Neural cell (in vitro differentiated cells): ENCODE data around the gene ILDR2. TPM values are rescaled to one million over a fixed set of nuclear protein-coding genes. Genes with fewer than 3 reads are reported as not detected.

Experiments used
- H2AFZ ChIP-seq: fragments of 200-600, 300-800 bp; sonication (generic), shearing (Covaris generic); 2 replicates; pipeline ENCODE4 v1.6.0; 2014; ENCODE audit warnings: low read depth, mild to moderate bottlenecking, antibody characterized with exemption, low read length, moderate library complexity
- H3F3A ChIP-seq: fragments of 200-600 bp; shearing (Covaris generic); 2 replicates; pipeline ENCODE4 v1.6.1; 2016; ENCODE audit warnings: mild to moderate bottlenecking, moderate library complexity, mixed read lengths, antibody characterized with exemption, low read length; ENCODE audit not compliant: insufficient read depth, poor library complexity, severe bottlenecking
- H3K27ac ChIP-seq: fragments of 200-600, 300-800 bp; sonication (generic), shearing (Covaris generic); 2 replicates; pipeline ENCODE4 v1.5.1; 2014; ENCODE audit warnings: mild to moderate bottlenecking, low read length, moderate library complexity
- H3K27me3 ChIP-seq: fragments of 300-800, 200-600 bp; sonication (generic), shearing (Covaris generic); 2 replicates; pipeline ENCODE4 v1.6.0; 2014; ENCODE audit warnings: mild to moderate bottlenecking, low read depth, low read length, moderate library complexity; ENCODE audit not compliant: insufficient read depth
- H3K36me3 ChIP-seq: fragments of 300-800, 200-600 bp; sonication (generic), shearing (Covaris generic); 2 replicates; pipeline ENCODE4 v1.5.1; 2014; ENCODE audit warnings: mild to moderate bottlenecking, antibody characterized with exemption, low read length, moderate library complexity; ENCODE audit not compliant: insufficient read depth
- H3K4me2 ChIP-seq: fragments of 300-800, 200-600 bp; sonication (generic), shearing (Covaris generic); 2 replicates; pipeline ENCODE4 v1.6.0; 2014; ENCODE audit warnings: mild to moderate bottlenecking, low read length
- H3K4me3 ChIP-seq: fragments of 300-800, 200-600 bp; sonication (generic), shearing (Covaris generic); 2 replicates; pipeline ENCODE4 v1.5.1; 2014; ENCODE audit warnings: mild to moderate bottlenecking, low read length, moderate library complexity
- H3K79me2 ChIP-seq: fragments of 200-600 bp; shearing (Covaris generic); replicated peaks from 2 replicates; pipeline ENCODE4 v1.6.0; 2014; ENCODE audit warnings: mild to moderate bottlenecking, low read length, moderate library complexity; ENCODE audit not compliant: insufficient read depth
- H3K9ac ChIP-seq: fragments of 300-800, 200-600 bp; sonication (generic), shearing (Covaris generic); 2 replicates; pipeline ENCODE4 v1.6.1; 2016; ENCODE audit warnings: mild to moderate bottlenecking, low read length, mixed read lengths
- H3K9me2 ChIP-seq: fragments of 200-600 bp; shearing (Covaris generic); 2 replicates; pipeline ENCODE4 v1.6.1; 2016; ENCODE audit warnings: mild to moderate bottlenecking, low read length, mixed read lengths; ENCODE audit not compliant: insufficient read depth
- H3K9me3 ChIP-seq: fragments of 200-600, 300-800 bp; sonication (generic), shearing (Covaris generic); 2 replicates; pipeline ENCODE4 v1.6.1; 2016; ENCODE audit warnings: mild to moderate bottlenecking, mixed run types, low read length, moderate library complexity, mixed read lengths
- H4K20me1 ChIP-seq: fragments of 200-600 bp; shearing (Covaris generic); 2 replicates; pipeline ENCODE4 v1.6.1; 2016; ENCODE audit warnings: mild to moderate bottlenecking, mixed run types; ENCODE audit not compliant: insufficient read depth
- CTCF ChIP-seq: fragments of 450-650 bp; IDR thresholded peaks from 2 replicates; pipeline ENCODE4 v1.5.1; 2014; ENCODE audit warnings: antibody characterized with exemption, mild to moderate bottlenecking, moderate library complexity; ENCODE audit not compliant: poor library complexity, severe bottlenecking
- EP300 ChIP-seq: fragments of 450-650 bp; conservative IDR thresholded peaks from 2 replicates; pipeline ENCODE4 v1.6.1; 2014; ENCODE audit warnings: antibody characterized with exemption, mild to moderate bottlenecking, moderate library complexity; ENCODE audit not compliant: poor library complexity, severe bottlenecking
- EZH2 ChIP-seq: fragments of 200-600, 300-800 bp; shearing (Covaris generic), sonication (generic); IDR thresholded peaks from 2 replicates; pipeline ENCODE4 v1.6.1; 2014; ENCODE audit warnings: antibody characterized with exemption, low read length, borderline replicate concordance, mild to moderate bottlenecking; ENCODE audit not compliant: insufficient read depth, poor library complexity, severe bottlenecking
- MXI1 ChIP-seq: fragments of 450-650 bp; conservative IDR thresholded peaks from 2 replicates; pipeline ENCODE4 v1.6.1; 2014; ENCODE audit warnings: antibody characterized with exemption, mild to moderate bottlenecking; ENCODE audit not compliant: poor library complexity, severe bottlenecking
- RAD21 ChIP-seq: fragments of 450-650 bp; conservative IDR thresholded peaks from 2 replicates; pipeline ENCODE4 v1.6.1; 2014; ENCODE audit warnings: antibody characterized with exemption, mild to moderate bottlenecking, moderate library complexity
- REST ChIP-seq: IDR thresholded peaks from 2 replicates; pipeline ENCODE4 v1.6.1; 2012; ENCODE audit warnings: borderline replicate concordance
- SMC3 ChIP-seq: fragments of 450-650 bp; conservative IDR thresholded peaks from 2 replicates; pipeline ENCODE4 v1.6.1; 2014; ENCODE audit warnings: antibody characterized with exemption, mild to moderate bottlenecking, moderate library complexity; ENCODE audit not compliant: poor library complexity
- TAF1 ChIP-seq: IDR thresholded peaks from 2 replicates; pipeline ENCODE4 v1.6.1; 2012; ENCODE audit warnings: low read depth
- polyA minus RNA-seq: library from RNA; depleted of rRNA, polyadenylated mRNA; stranded (reverse); fragments of >200 nt; gene quantifications from 2 replicates; pipeline ENCODE4 v1.2.3, GENCODE V29; 2014
- polyA plus RNA-seq: library from polyadenylated mRNA; depleted of rRNA; stranded (reverse); fragments of >200 nt; gene quantifications from 2 replicates; pipeline ENCODE4 v1.2.3, GENCODE V29; 2014

The ILDR2 gene
- polyA plus RNA-seq: 1.3 and 6.8 TPM in 2 replicates
- 8.2 and 8.5 TPM in 2 replicates for polyA minus RNA-seq

- Histone ChIP-seq H3K27ac (no peak within 1 kb of the TSS), H2AFZ (peak within 1 kb of the TSS; percentile 18), H3K27me3 (peaks cover 23% of the 10 kb centered on the region)
These were observed at the start of gene ILDR2 for GRCh38 chr1:166975361-166976129. ILDR2 (minus strand) TSS chr1:166975540; CDS start chr1:166975268, 272 bp downstream.

More at GRCh38 chr1:166975361-166976129, at the start of gene ILDR2:
- Histone ChIP-seq H3K4me3 (peak within 1 kb of the TSS; percentile 82), H3F3A (no peaks in the 10 kb centered on the region), H3K36me3 (no peaks in the 10 kb centered on the region), H3K9ac (peak within 1 kb of the TSS; percentile 44), H4K20me1 (no peaks in the 10 kb centered on the region), H3K79me2 (no peaks in the 10 kb centered on the region), H3K4me2 (peak within 1 kb of the TSS; percentile 89), H3K9me2 (no peaks in the 10 kb centered on the region), H3K9me3 (no peaks in the 10 kb centered on the region)
- TF ChIP-seq CTCF (peak; percentile 53), SMC3 (peak; percentile 49), RAD21 (peak; percentile 36), EP300 (no peak), EZH2 (no peak), TAF1 (no peak), REST (no peak), MXI1 (peak; percentile 70)
